ENCODE results near the gene PLEK.

Gene PLEK

DNA sequence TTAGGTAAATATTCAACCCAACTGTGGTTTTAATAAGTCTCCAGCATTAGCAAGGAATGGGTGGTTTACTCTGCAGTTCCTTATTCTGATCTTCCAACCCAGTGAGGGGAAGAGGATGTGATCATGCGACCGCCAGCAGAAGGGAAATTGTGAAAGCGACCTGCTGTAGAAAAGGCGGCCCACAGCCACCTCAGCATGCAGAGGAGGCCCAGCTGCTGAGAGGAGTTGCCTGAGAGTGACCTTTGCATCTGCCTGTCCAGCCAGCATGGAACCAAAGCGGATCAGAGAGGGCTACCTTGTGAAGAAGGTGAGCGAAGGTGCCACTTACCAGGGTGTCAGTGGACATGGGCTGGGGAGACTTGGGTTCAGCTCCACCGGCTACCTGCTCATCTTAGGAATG, at the start of gene PLEK:
TSS of gene PLEK (plus strand) at position 196 of the 400 bp plus-strand sequence. CDS start at position 266, 70 bp downstream.
- no peak within 1 kb of the TSS for H3K4me3 ChIP-seq (ENCODE audit: low read depth, low read length)
- TF ChIP-seq, protein P1, sequence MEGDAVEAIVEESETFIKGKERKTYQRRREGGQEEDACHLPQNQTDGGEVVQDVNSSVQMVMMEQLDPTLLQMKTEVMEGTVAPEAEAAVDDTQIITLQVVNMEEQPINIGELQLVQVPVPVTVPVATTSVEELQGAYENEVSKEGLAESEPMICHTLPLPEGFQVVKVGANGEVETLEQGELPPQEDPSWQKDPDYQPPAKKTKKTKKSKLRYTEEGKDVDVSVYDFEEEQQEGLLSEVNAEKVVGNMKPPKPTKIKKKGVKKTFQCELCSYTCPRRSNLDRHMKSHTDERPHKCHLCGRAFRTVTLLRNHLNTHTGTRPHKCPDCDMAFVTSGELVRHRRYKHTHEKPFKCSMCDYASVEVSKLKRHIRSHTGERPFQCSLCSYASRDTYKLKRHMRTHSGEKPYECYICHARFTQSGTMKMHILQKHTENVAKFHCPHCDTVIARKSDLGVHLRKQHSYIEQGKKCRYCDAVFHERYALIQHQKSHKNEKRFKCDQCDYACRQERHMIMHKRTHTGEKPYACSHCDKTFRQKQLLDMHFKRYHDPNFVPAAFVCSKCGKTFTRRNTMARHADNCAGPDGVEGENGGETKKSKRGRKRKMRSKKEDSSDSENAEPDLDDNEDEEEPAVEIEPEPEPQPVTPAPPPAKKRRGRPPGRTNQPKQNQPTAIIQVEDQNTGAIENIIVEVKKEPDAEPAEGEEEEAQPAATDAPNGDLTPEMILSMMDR (IDR thresholded peaks at IDR 0.05; ENCODE audit: insufficient read depth, low read length, missing control alignments), result no peak
- no peak for DNase-seq (ENCODE audit: low read depth, low spot score)
- CTCF ChIA-PET, result interaction anchor here (2.2 kb wide), 1 partner anchor 8 kb away, joined by 6 read pairs; no protein-coding TSS in a partner anchor
- POLR2A ChIA-PET, result no interaction called here

DNA sequence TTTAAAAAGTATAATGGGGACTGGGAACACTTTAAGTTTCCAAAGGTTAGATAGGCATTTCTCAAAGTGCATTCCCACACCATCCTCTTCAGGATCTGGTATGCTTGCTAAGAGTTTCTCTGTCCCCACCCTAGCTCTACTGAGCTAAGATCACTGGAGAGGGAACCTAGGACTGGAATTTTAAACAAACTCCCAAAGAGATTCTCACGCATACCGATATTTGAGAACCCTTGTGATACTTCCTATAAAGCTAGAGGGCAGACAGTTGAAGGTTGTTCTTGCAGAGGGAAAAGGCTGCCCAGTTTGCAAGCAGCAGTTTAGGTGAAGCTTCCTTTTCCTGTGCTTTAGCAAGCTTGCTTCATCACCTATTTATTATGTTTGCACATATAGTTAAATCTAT, 49.0 kb upstream of the PLEK start:
- no peak overlapping the region for H3K4me3 ChIP-seq (ENCODE audit: low read depth, low read length)
- DNase-seq (ENCODE audit: low read depth, low spot score), result no peak
- TF ChIP-seq, protein P1 (IDR thresholded peaks at IDR 0.05; ENCODE audit: insufficient read depth, low read length, missing control alignments), result no peak
- ChIA-PET POLR2A (no interaction called here), CTCF (interaction anchor here (0.7 to 1.7 kb wide), 7 partner anchors 9 to 194 kb away, joined by 3 to 6 read pairs (median 3); partner anchors contain the start of genes APLF and FBXO48)

GRCh38 chr2:68317971-68318913, 46.8 kb upstream of the PLEK start:
- CTCF ChIA-PET, result interaction anchor here (0.7 to 2.5 kb wide), 6 partner anchors 9 to 123 kb away, joined by 3 to 12 read pairs (median 3); no protein-coding TSS in a partner anchor
- DNase-seq (ENCODE audit: low read depth, low spot score), result no peak
- H3K4me3 ChIP-seq (ENCODE audit: low read depth, low read length), result peak overlapping the region; percentile 81

GRCh38 chr2:68318914-68319397, 46.1 kb upstream of the PLEK start:
- DNase-seq (ENCODE audit: low read depth, low spot score), result no peak
- ChIA-PET POLR2A (interaction anchor here (0.7 to 2.0 kb wide), 5 partner anchors 15 to 162 kb away, joined by 3 to 7 read pairs (median 4); partner anchors contain the start of genes APLF and FBXO48), CTCF (interaction anchor here (0.7 to 2.5 kb wide), 6 partner anchors 15 to 196 kb away, joined by 3 to 12 read pairs (median 4); no protein-coding TSS in a partner anchor)
- TF ChIP-seq, protein P1 (IDR thresholded peaks at IDR 0.05; ENCODE audit: insufficient read depth, low read length, missing control alignments), result no peak
- peak overlapping the region; percentile 81 for H3K4me3 ChIP-seq (ENCODE audit: low read depth, low read length)

More at GRCh38 chr2:68317971-68318913, 46.8 kb upstream of the PLEK start:
- POLR2A ChIA-PET, result interaction anchor here (1.6 kb wide), 1 partner anchor 149 kb away, joined by 4 read pairs; the partner anchor contains the start of genes APLF and FBXO48
- TF ChIP-seq, protein P1 (IDR thresholded peaks at IDR 0.05; ENCODE audit: insufficient read depth, low read length, missing control alignments), result no peak

GRCh38 chr2:68319398-68320117, 45.5 kb upstream of the PLEK start, which contains the start of gene CNRIP1:
CNRIP1 (minus strand) TSS chr2:68319949; CDS start chr2:68319400, 549 bp downstream.
- TF ChIP-seq, protein P1 (IDR thresholded peaks at IDR 0.05; ENCODE audit: insufficient read depth, low read length, missing control alignments), result peak; percentile 6
- DNase-seq (ENCODE audit: low read depth, low spot score), result no peak
- ChIA-PET POLR2A (interaction anchor here (0.7 to 2.0 kb wide), 7 partner anchors 12 to 163 kb away, joined by 3 to 7 read pairs (median 4); partner anchors contain the start of genes APLF and FBXO48), CTCF (interaction anchor here (0.7 to 2.5 kb wide), 9 partner anchors 9 to 197 kb away, joined by 3 to 12 read pairs (median 4); no protein-coding TSS in a partner anchor)
- peak within 1 kb of the TSS; percentile 81 for H3K4me3 ChIP-seq (ENCODE audit: low read depth, low read length)
